ENCODE data around the gene FGFR3. TPM values are rescaled to one million over a fixed set of nuclear protein-coding genes. Genes with fewer than 3 reads are reported as not detected.

The FGFR3 gene
- total and polyA plus RNA-seq, 9 of the 15 experiments (the other 6 are each of a cell fraction or from before 2014, with no cell fraction given) = 1.2 to 60.4 (median 12.7) TPM

DNA sequence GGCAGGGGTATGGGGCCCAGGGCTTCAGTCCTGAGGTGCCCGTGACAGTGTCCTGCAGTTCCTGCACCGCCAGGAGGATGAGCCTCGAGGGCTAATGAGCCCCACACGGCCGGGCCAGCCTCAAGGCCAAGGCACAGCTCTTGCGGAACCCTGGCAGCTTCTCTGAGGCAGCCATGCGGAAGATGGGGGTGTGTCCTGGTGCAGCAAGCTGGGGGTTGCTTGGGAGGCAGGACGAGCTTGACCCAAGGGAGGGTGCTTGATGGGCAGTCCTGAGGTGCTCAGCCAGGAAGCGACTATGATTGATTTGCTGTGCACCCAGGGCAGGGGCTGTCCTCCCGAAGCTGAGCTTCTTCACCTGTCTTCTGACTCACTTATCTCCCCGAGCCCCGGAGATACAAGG, 9.1 kb upstream of the FGFR3 start:
- intact Hi-C loops (cut with micrococcal nuclease) (no loop called here), in situ Hi-C loops (cut with MboI) (no loop called here)
- Histone ChIP-seq H3K4me2 (ENCODE audit: insufficient read depth, low read length) (peak overlapping the region; percentile 19; the same call in 1 of the 2 replicates), H3K9ac (ENCODE audit: insufficient read depth in 1 of 2, low read depth in 2 of 2, low read length in 2 of 2) (peak overlapping the region; percentile 39 to 90; a peak in 3 of 4 replicates), H4K20me1 (replicated peaks; ENCODE audit: control insufficient read depth, insufficient read depth, low read length) (no peaks in the 10 kb centered on the region), H3K27ac (ENCODE audit: extremely low read depth, low read depth, low read length) (peak overlapping the region; percentile 59; the same call in 2 of the 3 replicates), H3K79me2 (ENCODE audit: control insufficient read depth, insufficient read depth, low read length) (no peaks in the 10 kb centered on the region), H2AFZ (ENCODE audit: low read depth, low read length) (peak overlapping the region; percentile 71), H3K9me1 (ENCODE audit: control insufficient read depth, insufficient read depth, low read length) (no peaks in the 10 kb centered on the region), H3K36me3 (ENCODE audit: control insufficient read depth, insufficient read depth, low read length) (no peaks in the 10 kb centered on the region), H3K4me3 (no peak overlapping the region), H3K27me3 (ENCODE audit: control insufficient read depth in 2 of 2, insufficient read depth in 2 of 2, low read length in 2 of 2) (no peaks in the 10 kb centered on the region), H3K9me3 (replicated peaks; ENCODE audit: control insufficient read depth, insufficient read depth, low read depth, low read length) (no peaks in the 10 kb centered on the region), H3K4me1 (replicated peaks in 1 of 2; ENCODE audit: control insufficient read depth in 2 of 2, insufficient read depth in 2 of 2, low read length in 2 of 2) (peaks cover 41 to 86% of the 10 kb centered on the region in 2 experiments)
- ATAC-seq (no peak), FAIRE-seq (no peak), DNase-seq (ENCODE audit: extremely low read depth in 1 of 4, low spot score in 3 of 4) (peak in 2 of 4 experiments; percentile 50)
- ChIA-PET CTCF (ENCODE audit: low intra/inter-chr PET ratio) (no interaction called here), POLR2A (interaction anchor here (0.6 to 2.5 kb wide), 4 partner anchors 10 to 383 kb away, joined by 3 to 17 read pairs (median 4); partner anchors contain the start of gene FGFR3)
- peak; percentile 65 for TF ChIP-seq MEIS2 (IDR thresholded peaks at IDR 0.05; ENCODE audit: partially characterized antibody)
- no peak for TF ChIP-seq ZNF174 (CRISPR knock-in tag; IDR thresholded peaks at IDR 0.05)
- TF ChIP-seq, protein P1, sequence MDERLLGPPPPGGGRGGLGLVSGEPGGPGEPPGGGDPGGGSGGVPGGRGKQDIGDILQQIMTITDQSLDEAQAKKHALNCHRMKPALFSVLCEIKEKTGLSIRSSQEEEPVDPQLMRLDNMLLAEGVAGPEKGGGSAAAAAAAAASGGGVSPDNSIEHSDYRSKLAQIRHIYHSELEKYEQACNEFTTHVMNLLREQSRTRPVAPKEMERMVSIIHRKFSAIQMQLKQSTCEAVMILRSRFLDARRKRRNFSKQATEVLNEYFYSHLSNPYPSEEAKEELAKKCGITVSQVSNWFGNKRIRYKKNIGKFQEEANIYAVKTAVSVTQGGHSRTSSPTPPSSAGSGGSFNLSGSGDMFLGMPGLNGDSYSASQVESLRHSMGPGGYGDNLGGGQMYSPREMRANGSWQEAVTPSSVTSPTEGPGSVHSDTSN (CRISPR knock-in tag; IDR thresholded peaks at IDR 0.05; ENCODE audit: low read depth) = no peak
- TF ChIP-seq, protein P1 (tag; conservative IDR thresholded peaks at IDR 0.05; ENCODE audit: low read depth) = peak; percentile 39; the same call in 1 of the 2 replicates
- 0 out of 2 replicates have a peak, but pooled peaks have one; percentile 13 for TF ChIP-seq ZNF143 (CRISPR knock-in tag; IDR thresholded peaks at IDR 0.05)
- 0 out of 2 replicates have a peak, but pooled peaks have one; percentile 33 for TF ChIP-seq CEBPG (CRISPR knock-in tag; IDR thresholded peaks at IDR 0.05)
- no peak for TF ChIP-seq CEBPG (tag; conservative IDR thresholded peaks at IDR 0.05 in 1 of 2, IDR thresholded peaks at IDR 0.05 in 1 of 2)
- TF ChIP-seq ZNF12 (CRISPR knock-in tag; IDR thresholded peaks at IDR 0.05) = 0 out of 2 replicates have a peak, but pooled peaks have one; percentile 12
- TF ChIP-seq, protein P2, sequence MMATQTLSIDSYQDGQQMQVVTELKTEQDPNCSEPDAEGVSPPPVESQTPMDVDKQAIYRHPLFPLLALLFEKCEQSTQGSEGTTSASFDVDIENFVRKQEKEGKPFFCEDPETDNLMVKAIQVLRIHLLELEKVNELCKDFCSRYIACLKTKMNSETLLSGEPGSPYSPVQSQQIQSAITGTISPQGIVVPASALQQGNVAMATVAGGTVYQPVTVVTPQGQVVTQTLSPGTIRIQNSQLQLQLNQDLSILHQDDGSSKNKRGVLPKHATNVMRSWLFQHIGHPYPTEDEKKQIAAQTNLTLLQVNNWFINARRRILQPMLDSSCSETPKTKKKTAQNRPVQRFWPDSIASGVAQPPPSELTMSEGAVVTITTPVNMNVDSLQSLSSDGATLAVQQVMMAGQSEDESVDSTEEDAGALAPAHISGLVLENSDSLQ (IDR thresholded peaks at IDR 0.05) = peak; percentile 73
- no peak for TF ChIP-seq SRF (CRISPR knock-in tag; IDR thresholded peaks at IDR 0.05)
- BruUV-seq (replicated peaks) = no TSS peak
- 21% methylated on average over 10 of the region's 12 CpGs for WGBS (ENCODE audit: insufficient coverage, low coverage, missing lambda C conversion rate)
